Neutrophil (primary cell): ENCODE data around the gene ANTXRL.

ENCODE experiments used
- H3K27ac ChIP-seq: fragments of 200-600 bp; sonication (generic); 2 replicates; pipeline ENCODE4 v1.5.1; 2016; ENCODE audit warnings: mild to moderate bottlenecking, moderate library complexity
- H3K27me3 ChIP-seq: fragments of 200-600 bp; sonication (generic); 2 replicates; pipeline ENCODE4 v1.6.0; 2016; ENCODE audit warnings: mild to moderate bottlenecking
- H3K36me3 ChIP-seq: fragments of 200-600 bp; sonication (generic); 2 replicates; pipeline ENCODE4 v1.5.1; 2017
- H3K4me1 ChIP-seq, 2 experiments: fragments of 200-600 bp in 1 of 2; sonication (generic) in 1 of 2; 1 replicate in 1 of 2; 2 replicates in 1 of 2; pipeline versions ENCODE4 v1.5.1 to v1.6.1; 2013 to 2016; ENCODE audit warnings: low read depth in 1 of 2, low read length in 1 of 2, mild to moderate bottlenecking in 1 of 2, moderate library complexity in 1 of 2; ENCODE audit not compliant: control insufficient read depth in 1 of 2, insufficient read depth in 1 of 2
- H3K4me3 ChIP-seq, 2 experiments: fragments of 200-600 bp in 1 of 2; sonication (generic) in 1 of 2; 1 replicate in 1 of 2; 2 replicates in 1 of 2; pipeline ENCODE4 v1.5.1; 2013 to 2016; ENCODE audit warnings: low read depth in 1 of 2, low read length in 1 of 2, mild to moderate bottlenecking in 1 of 2, moderate library complexity in 1 of 2
- H3K9me3 ChIP-seq: fragments of 200-600 bp; sonication (generic); 2 replicates; pipeline ENCODE4 v1.5.1; 2016
- TF ChIP-seq, protein P1 (sequence below): fragments of 200-600 bp; sonication (generic); IDR thresholded peaks from 2 replicates; pipeline ENCODE4 v1.5.1; 2016; ENCODE audit warnings: antibody characterized with exemption

Gene ANTXRL

DNA sequence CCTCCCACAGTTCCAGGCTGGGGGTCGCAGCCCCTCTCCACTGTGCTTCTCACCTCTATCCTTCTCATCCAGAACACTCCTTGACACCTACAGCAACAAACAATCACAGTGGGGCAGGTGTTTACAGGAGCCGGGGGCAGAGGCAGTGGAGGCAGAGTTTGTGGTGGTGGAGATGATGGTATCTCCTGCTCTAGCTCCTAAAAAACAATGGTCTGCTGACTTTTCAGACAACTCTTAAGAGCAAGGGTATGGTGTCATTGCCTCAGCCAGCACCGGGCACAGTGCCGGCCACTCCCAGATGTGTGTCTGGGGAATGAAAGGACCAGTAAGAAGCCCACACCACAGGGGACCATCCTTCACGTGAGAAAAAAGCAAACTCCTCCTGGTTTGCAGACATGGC lies 36.3 kb upstream of the ANTXRL start:
- no peaks in the 10 kb centered on the region for H3K36me3 ChIP-seq
- TF ChIP-seq, protein P1, sequence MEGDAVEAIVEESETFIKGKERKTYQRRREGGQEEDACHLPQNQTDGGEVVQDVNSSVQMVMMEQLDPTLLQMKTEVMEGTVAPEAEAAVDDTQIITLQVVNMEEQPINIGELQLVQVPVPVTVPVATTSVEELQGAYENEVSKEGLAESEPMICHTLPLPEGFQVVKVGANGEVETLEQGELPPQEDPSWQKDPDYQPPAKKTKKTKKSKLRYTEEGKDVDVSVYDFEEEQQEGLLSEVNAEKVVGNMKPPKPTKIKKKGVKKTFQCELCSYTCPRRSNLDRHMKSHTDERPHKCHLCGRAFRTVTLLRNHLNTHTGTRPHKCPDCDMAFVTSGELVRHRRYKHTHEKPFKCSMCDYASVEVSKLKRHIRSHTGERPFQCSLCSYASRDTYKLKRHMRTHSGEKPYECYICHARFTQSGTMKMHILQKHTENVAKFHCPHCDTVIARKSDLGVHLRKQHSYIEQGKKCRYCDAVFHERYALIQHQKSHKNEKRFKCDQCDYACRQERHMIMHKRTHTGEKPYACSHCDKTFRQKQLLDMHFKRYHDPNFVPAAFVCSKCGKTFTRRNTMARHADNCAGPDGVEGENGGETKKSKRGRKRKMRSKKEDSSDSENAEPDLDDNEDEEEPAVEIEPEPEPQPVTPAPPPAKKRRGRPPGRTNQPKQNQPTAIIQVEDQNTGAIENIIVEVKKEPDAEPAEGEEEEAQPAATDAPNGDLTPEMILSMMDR, result no peak
- H3K27me3 ChIP-seq, result no peaks in the 10 kb centered on the region
- H3K4me3 ChIP-seq, result no peak overlapping the region
- peaks cover 0 to 3% of the 10 kb centered on the region in 2 experiments for H3K4me1 ChIP-seq
- H3K9me3 ChIP-seq, result no peaks in the 10 kb centered on the region
- H3K27ac ChIP-seq, result no peak overlapping the region

DNA sequence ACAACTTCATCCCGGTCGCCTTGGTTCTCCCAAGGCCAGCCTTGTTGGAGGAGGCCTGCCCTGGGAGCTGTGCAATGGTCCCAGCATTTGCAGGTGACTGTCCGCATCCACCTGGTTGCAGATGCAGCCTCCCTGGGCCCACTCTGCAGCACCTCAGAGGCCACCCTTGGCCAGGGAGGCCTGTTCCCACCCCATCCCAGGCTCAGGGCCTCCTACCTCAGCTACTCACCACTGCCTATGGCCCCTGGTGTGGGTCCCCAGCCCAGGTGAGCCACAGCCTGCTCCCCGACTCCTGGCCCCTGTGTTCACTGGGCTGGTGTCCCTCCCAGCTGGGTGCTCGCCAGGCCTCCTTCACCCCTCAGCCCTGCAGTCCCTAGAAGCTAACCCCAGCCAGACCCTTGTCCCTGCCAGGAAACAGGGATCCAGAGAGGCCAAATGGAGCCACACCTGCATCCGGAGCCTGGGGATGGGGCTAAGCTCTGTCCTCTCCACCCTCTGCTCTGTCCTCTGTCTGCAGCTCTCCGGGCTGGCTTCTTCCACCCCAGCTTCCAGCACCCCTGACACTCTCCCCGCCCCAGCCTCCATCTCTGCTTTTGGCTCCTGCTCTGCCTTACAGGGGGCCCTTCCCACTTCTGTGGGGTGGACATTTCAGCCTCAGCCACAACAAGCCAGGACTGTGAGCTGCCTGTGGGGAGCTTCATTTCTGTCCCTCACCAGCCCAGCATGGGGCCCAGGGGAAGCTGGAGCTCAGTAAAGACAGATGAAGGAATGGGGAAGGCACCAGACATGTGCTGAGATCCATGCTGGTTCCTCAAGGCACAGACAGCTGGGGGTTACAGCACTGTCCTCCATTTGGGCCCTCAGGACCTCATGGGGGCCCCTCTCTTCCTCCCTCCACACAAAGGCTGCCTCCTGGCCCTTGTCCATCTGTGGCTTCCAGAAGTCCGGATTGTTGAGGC lies 35.6 kb upstream of the ANTXRL start:
- no peaks in the 10 kb centered on the region for H3K27me3 ChIP-seq
- peaks cover 3 to 6% of the 10 kb centered on the region in 2 experiments for H3K4me1 ChIP-seq
- no peak overlapping the region for H3K4me3 ChIP-seq
- TF ChIP-seq, protein P1, result no peak
- H3K27ac ChIP-seq, result no peak overlapping the region
- H3K36me3 ChIP-seq, result no peaks in the 10 kb centered on the region
- H3K9me3 ChIP-seq, result no peaks in the 10 kb centered on the region

DNA sequence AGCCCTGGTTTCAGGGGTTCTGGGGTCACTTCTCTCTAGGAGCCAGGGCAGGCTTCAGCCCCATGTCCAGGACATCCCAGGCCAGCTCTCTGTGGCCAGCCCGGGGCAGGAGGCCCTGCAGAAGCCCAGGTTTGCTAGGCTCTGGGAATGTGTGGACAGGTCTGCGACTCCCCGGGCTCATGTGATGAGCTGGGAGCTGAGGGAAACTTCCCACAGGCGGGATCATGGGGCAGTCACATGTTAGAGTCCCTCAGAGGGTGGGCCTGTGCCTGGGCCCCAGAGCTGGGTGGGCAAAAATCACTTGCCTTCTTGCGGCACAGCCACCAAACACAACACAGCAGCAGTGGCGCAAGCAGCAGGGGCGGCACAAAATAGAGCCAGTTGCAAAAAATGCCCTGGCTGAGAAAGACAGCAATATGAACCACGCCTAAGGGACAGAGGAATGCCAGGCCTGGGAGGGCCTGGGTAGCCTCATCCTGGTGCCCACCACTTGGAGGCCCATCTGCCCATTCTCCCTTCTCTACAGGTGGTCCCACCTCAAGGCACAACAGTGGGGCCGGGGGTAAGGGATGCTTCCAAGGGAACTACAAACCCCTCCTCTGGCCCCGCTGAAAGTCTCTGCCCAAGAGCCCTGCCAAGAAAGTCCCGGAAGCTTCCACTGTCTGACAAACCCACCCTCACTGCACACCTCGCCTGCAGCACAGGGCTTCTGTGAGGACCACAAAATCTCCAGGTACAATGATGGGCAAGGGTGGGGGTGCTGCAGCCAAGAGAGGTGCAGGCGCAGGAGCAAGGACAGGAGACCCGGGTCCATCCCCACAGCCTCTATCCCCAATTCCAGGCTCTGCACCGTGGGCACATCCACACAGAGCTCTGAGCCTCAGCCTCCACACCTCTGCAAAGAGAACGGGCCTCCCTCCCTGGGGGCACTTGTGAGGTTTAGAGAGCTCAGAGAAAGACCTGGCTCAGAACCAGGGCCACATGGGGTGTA lies 34.6 kb upstream of the ANTXRL start:
- TF ChIP-seq, protein P1, result no peak

DNA sequence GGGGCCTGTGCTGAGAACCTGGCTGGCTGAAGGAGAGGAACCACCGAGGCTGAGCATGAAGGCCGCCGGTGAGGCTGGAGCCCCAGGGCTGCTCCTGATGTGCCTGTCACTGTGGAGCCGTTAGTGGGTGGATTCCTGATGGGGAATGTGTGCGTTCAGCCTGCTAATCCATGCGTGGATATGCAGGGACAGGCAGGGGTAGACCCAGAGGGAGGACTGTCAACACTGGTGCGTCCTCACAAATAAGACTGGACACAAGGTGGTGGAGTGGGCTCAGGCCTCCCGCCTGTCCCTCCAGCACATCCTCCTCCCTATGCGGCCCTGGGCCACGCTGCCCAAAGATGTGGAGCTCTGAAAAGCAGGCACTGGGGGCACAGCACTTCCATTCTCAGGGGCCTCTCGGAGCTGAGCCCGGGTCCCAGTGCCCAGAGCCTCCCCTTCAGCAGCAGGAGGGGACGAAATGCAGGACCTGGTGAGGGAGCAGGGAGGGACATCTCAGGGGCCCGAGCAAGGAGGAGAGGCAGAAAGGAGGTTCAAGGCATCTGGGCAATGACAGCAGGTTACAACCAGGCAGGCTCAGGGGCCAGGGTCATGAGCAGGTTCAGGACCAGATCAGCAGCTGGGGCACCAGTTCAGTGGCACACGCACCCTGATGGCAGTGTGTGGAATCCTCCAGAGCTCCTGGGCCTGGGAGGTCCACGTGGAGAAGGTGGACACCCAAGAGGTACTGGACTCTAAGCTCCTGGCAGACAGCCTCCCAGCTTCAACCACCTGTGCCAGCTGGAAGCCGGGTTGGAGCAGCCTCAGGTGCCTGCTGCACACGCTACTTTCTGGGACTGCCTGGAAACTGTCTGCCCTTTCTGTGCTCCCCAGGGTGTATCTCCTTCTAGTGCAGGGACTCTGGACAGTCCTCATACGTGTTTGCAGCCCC lies 33.5 kb upstream of the ANTXRL start:
- no peaks in the 10 kb centered on the region for H3K9me3 ChIP-seq
- TF ChIP-seq, protein P1, result no peak
- H3K36me3 ChIP-seq, result no peaks in the 10 kb centered on the region
- no peaks in the 10 kb centered on the region for H3K27me3 ChIP-seq
- no peak overlapping the region for H3K4me3 ChIP-seq
- peaks cover 0 to 6% of the 10 kb centered on the region in 2 experiments for H3K4me1 ChIP-seq
- no peak overlapping the region for H3K27ac ChIP-seq

More for the DNA sequence above, 34.6 kb upstream of the ANTXRL start:
- peaks cover 0 to 6% of the 10 kb centered on the region in 2 experiments for H3K4me1 ChIP-seq
- H3K27ac ChIP-seq, result no peak overlapping the region
- no peak overlapping the region for H3K4me3 ChIP-seq
- H3K27me3 ChIP-seq, result no peaks in the 10 kb centered on the region
- H3K36me3 ChIP-seq, result no peaks in the 10 kb centered on the region
- H3K9me3 ChIP-seq, result no peaks in the 10 kb centered on the region
